GM18526 (cell line): ENCODE results near the gene MN1.

Experiments used
- POLR2A ChIP-seq: IDR thresholded peaks from 3 replicates; pipeline ENCODE4 v1.6.1; 2011; ENCODE audit not compliant: insufficient read length; ENCODE audit errors: extremely low read depth

Gene MN1

GRCh38 chr22:27809700-27810608 is 8.4 kb upstream of the MN1 start:
- no peak for TF ChIP-seq POLR2A

- TF ChIP-seq POLR2A, result no peak
These were observed 7.7 kb upstream of the MN1 start for GRCh38 chr22:27809226-27809603.

GRCh38 chr22:27808451-27809225 is 7.1 kb upstream of the MN1 start:
- TF ChIP-seq POLR2A, result no peak

- TF ChIP-seq POLR2A, result no peak
These were observed 4.3 kb upstream of the MN1 start for GRCh38 chr22:27805841-27806240.

- no peak for TF ChIP-seq POLR2A
These were observed 3.1 kb upstream of the MN1 start for GRCh38 chr22:27804470-27805297.

GRCh38 chr22:27803841-27804415 is 2.4 kb upstream of the MN1 start:
- no peak for TF ChIP-seq POLR2A

- no peak for TF ChIP-seq POLR2A
These were observed 954 bp upstream of the MN1 start for GRCh38 chr22:27802346-27803073.

- no peak for TF ChIP-seq POLR2A
These were observed 347 bp downstream of the MN1 start for GRCh38 chr22:27801202-27801615.

- no peak for TF ChIP-seq POLR2A
These were observed 1.0 kb downstream of the MN1 start for GRCh38 chr22:27800250-27801201.

- no peak for TF ChIP-seq POLR2A
These were observed 1.7 kb downstream of the MN1 start for GRCh38 chr22:27799827-27800249.

- no peak for TF ChIP-seq POLR2A
These were observed 2.3 kb downstream of the MN1 start for GRCh38 chr22:27799015-27799826.

- no peak for TF ChIP-seq POLR2A
These were observed 3.0 kb downstream of the MN1 start for GRCh38 chr22:27798511-27799014.
